GM21825 (cell line): Measurements from ENCODE around the gene ISM1.
A peak's percentile ranks its signal among the peaks of the same experiment; 100 is the strongest.

ENCODE experiments used
- ATAC-seq: cut with Tn5 transposase; IDR thresholded peaks from one replicate; pipeline ENCODE4 v1.9.1; 2021; ENCODE audit warnings: mild to moderate bottlenecking, moderate library complexity; ENCODE audit not compliant: unreplicated experiment

ISM1 gene

GRCh38 chr20:13302647-13303450, 81.8 kb downstream of the ISM1 start:
- ATAC-seq, result peak; percentile 65

- ATAC-seq, result no peak
These were observed 84.2 kb downstream of the ISM1 start for GRCh38 chr20:13305284-13305683.

- ATAC-seq, result no peak
These were observed 86.6 kb downstream of the ISM1 start for GRCh38 chr20:13307562-13308163.

- no peak for ATAC-seq
These were observed 91.2 kb downstream of the ISM1 start for GRCh38 chr20:13312300-13312699.

- ATAC-seq, result no peak
These were observed 92.1 kb downstream of the ISM1 start for GRCh38 chr20:13313201-13313600.

GRCh38 chr20:13317439-13317838, 96.4 kb downstream of the ISM1 start:
- ATAC-seq, result no peak

- ATAC-seq, result no peak
These were observed 97.9 kb downstream of the ISM1 start for GRCh38 chr20:13318871-13319521.

- no peak for ATAC-seq
These were observed 99.6 kb downstream of the ISM1 start for GRCh38 chr20:13320702-13321101.

GRCh38 chr20:13321416-13321815, 100.3 kb downstream of the ISM1 start:
- no peak for ATAC-seq

GRCh38 chr20:13322198-13322597, 101.1 kb downstream of the ISM1 start:
- no peak for ATAC-seq

- no peak for ATAC-seq
These were observed 101.5 kb downstream of the ISM1 start for GRCh38 chr20:13322621-13323020.

GRCh38 chr20:13325033-13325432, 104.0 kb downstream of the ISM1 start:
- no peak for ATAC-seq

- ATAC-seq, result no peak
These were observed 104.8 kb downstream of the ISM1 start for GRCh38 chr20:13325796-13326340.

GRCh38 chr20:13331536-13331935, 110.5 kb downstream of the ISM1 start:
- no peak for ATAC-seq

GRCh38 chr20:13333036-13333435, 112.0 kb downstream of the ISM1 start:
- no peak for ATAC-seq

GRCh38 chr20:13333793-13334192, 112.7 kb downstream of the ISM1 start:
- no peak for ATAC-seq

- peak; percentile 85 for ATAC-seq
These were observed 115.4 kb downstream of the ISM1 start for GRCh38 chr20:13336308-13337089.

- no peak for ATAC-seq
These were observed 116.2 kb downstream of the ISM1 start for GRCh38 chr20:13337090-13337784.

- no peak for ATAC-seq
These were observed 117.1 kb downstream of the ISM1 start for GRCh38 chr20:13338097-13338661.

- no peak for ATAC-seq
These were observed 117.9 kb downstream of the ISM1 start for GRCh38 chr20:13338999-13339411.
